HEK293 (cell line): ENCODE data around the gene TBP.

ENCODE experiments used
- KLF16 ChIP-seq: fragments of 450-650 bp; formaldehyde crosslinking; IDR thresholded peaks from 2 replicates; pipeline ENCODE4 v1.5.1; 2017; ENCODE audit warnings: missing biosample characterization, missing genetic modification characterization
- ZBTB48 ChIP-seq: fragments of 450-650 bp; formaldehyde crosslinking; IDR thresholded peaks from 2 replicates; pipeline ENCODE4 v1.5.1; 2016; ENCODE audit warnings: missing biosample characterization, missing genetic modification characterization
- ZNF174 ChIP-seq: fragments of 450-650 bp; formaldehyde crosslinking; IDR thresholded peaks from 2 replicates; pipeline ENCODE4 v1.5.0; 2017; ENCODE audit warnings: missing biosample characterization, mild to moderate bottlenecking, missing genetic modification characterization

- TF ChIP-seq ZBTB48 (tag by site-specific recombination): no peak
- no peak for TF ChIP-seq ZNF174 (tag by site-specific recombination)
- TF ChIP-seq KLF16: no peak
Measured at GRCh38 chr6:170522565-170523183, 31.5 kb upstream of the TBP start.
